ENCODE results near the gene KRT86.

The KRT86 gene

DNA sequence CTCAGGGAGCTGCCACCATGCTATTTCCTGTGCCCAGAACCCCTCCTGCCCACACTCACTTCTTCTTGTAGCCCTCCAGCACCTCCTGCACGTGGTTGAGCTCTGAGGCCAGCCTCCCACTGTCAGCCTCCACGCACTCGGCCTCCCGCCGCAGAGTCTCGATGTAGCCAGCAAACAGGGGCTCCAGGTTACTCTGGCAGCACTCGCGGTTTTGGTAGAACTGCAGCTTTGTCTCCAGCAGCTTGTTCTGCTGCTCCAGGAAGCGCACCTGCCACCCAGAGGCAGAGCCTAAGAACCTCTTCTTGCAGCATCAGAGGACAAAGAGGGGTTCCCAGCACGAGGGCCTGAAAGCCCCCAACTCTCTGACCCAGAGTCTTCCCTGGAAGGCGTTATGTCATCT lies 44.7 kb downstream of the KRT86 start:
- TF ChIP-seq NFIC (IDR thresholded peaks at IDR 0.05) (no peak), FOXM1 (IDR thresholded peaks at IDR 0.05; ENCODE audit: borderline replicate concordance, low read depth) (no peak), EGR1 (IDR thresholded peaks at IDR 0.05) (no peak), REST (IDR thresholded peaks at IDR 0.05; ENCODE audit: low read depth) (no peak), CREB1 (IDR thresholded peaks at IDR 0.05; ENCODE audit: low read depth) (no peak), RAD21 (IDR thresholded peaks at IDR 0.05; ENCODE audit: low read depth) (peak; percentile 59; the same call in 1 of the 2 replicates)

DNA sequence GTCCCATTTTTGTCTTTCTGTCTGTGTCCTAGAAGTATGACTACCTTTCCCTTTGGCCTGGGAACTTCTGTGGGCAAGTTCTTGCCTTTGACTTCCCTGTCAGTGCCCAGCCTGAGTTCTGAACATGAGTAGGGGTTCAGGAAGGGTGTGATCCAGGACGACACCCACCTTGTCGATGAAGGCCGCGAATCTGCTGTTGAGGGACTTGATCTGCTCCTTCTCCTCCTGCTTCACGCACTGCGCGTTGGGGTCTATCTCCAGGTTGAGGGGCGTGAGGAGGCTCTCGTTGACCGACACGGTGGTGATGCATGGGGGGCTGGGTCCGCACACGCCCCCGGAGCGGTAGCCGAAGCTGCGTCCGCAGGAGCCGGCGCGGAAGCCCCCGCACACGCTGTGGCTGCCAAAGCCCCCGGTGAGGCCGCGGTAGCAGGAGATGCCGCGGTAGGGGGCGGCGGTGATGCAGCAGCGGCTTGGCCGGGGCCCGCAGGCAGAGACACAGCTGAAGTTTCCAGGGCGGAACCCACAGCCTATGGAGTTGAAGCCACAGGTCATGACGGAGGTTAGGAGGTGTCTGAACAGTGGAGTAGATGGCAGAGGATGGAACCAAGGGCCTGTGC lies 46.4 kb downstream of the KRT86 start, which contains the start of gene KRT83:
TSS of gene KRT83 (minus strand) at position 615 of the 617 bp plus-strand sequence. CDS start at position 552, 63 bp downstream.
- TF ChIP-seq CREB1 (IDR thresholded peaks at IDR 0.05; ENCODE audit: low read depth) (no peak), EP300 (IDR thresholded peaks at IDR 0.05; ENCODE audit: borderline replicate concordance) (no peak), TAF1 (IDR thresholded peaks at IDR 0.05; ENCODE audit: low read depth) (no peak), YY1 (IDR thresholded peaks at IDR 0.05; ENCODE audit: low read depth) (no peak), FOXM1 (IDR thresholded peaks at IDR 0.05; ENCODE audit: borderline replicate concordance, low read depth) (no peak), REST (IDR thresholded peaks at IDR 0.05; ENCODE audit: low read depth) (no peak), NFIC (IDR thresholded peaks at IDR 0.05) (no peak), TCF12 (IDR thresholded peaks at IDR 0.05; ENCODE audit: low read depth) (no peak), EGR1 (IDR thresholded peaks at IDR 0.05) (no peak)
- TF ChIP-seq, protein P1, sequence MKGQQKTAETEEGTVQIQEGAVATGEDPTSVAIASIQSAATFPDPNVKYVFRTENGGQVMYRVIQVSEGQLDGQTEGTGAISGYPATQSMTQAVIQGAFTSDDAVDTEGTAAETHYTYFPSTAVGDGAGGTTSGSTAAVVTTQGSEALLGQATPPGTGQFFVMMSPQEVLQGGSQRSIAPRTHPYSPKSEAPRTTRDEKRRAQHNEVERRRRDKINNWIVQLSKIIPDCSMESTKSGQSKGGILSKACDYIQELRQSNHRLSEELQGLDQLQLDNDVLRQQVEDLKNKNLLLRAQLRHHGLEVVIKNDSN (IDR thresholded peaks at IDR 0.05): no peak

GRCh38 chr12:52321418-52321817 lies 47.0 kb downstream of the KRT86 start:
- no peak for TF ChIP-seq ZBTB7A (IDR thresholded peaks at IDR 0.05; ENCODE audit: low read depth)
- TF ChIP-seq TAF1 (IDR thresholded peaks at IDR 0.05; ENCODE audit: low read depth): no peak
- TF ChIP-seq CEBPB (IDR thresholded peaks at IDR 0.05): no peak
- TF ChIP-seq YY1 (IDR thresholded peaks at IDR 0.05; ENCODE audit: low read depth): no peak
- TF ChIP-seq CREB1 (IDR thresholded peaks at IDR 0.05; ENCODE audit: low read depth): no peak
- TF ChIP-seq RAD21 (IDR thresholded peaks at IDR 0.05; ENCODE audit: low read depth): no peak
- TF ChIP-seq REST (IDR thresholded peaks at IDR 0.05; ENCODE audit: low read depth): no peak

- TF ChIP-seq ZBTB7A (IDR thresholded peaks at IDR 0.05; ENCODE audit: low read depth): no peak
- TF ChIP-seq MAX (IDR thresholded peaks at IDR 0.05): no peak
- no peak for TF ChIP-seq RAD21 (IDR thresholded peaks at IDR 0.05; ENCODE audit: low read depth)
- no peak for TF ChIP-seq CREB1 (IDR thresholded peaks at IDR 0.05; ENCODE audit: low read depth)
- no peak for TF ChIP-seq REST (IDR thresholded peaks at IDR 0.05; ENCODE audit: low read depth)
- TF ChIP-seq, protein P1 (IDR thresholded peaks at IDR 0.05): no peak
- no peak for TF ChIP-seq FOXM1 (IDR thresholded peaks at IDR 0.05; ENCODE audit: borderline replicate concordance, low read depth)
These were observed 47.6 kb downstream of the KRT86 start for GRCh38 chr12:52322069-52322468.
